Endothelial cell of umbilical vein (primary cell): Measurements from ENCODE around the gene DENR. TPM values are rescaled to one million over a fixed set of nuclear protein-coding genes. Genes with fewer than 3 reads are reported as not detected.

ENCODE experiments used
- BruUV-seq: library from RNA; stranded (reverse); fragments of 400-500 nt; replicated peaks from 2 replicates; lab custom pipeline; 2021; lab: Mats Ljungman, UMichigan
- CTCF ChIA-PET: fragments of 300-600, 350-600 bp; sonication (Branson Sonifier 250); formaldehyde crosslinking; loops from one replicate; lab custom pipeline; 2021; ENCODE audit warnings: antibody characterized with exemption, inconsistent platforms; lab: Charles Lee
- POLR2A ChIA-PET: fragments of 300-600, 350-600 bp; sonication (Branson Sonifier 250); formaldehyde crosslinking; loops from one replicate; lab custom pipeline; 2021; ENCODE audit warnings: antibody characterized with exemption, inconsistent platforms; lab: Charles Lee
- DNase-seq: peaks from one replicate; pipeline ENCODE4 v3.0.0-alpha.2; 2011; ENCODE audit warnings: low read depth, low spot score
- FAIRE-seq: peaks from 2 replicates; lab custom pipeline; 2011; peaks lifted over from hg19 to GRCh38; lab: Jason Lieb, UNC
- H2AFZ ChIP-seq: 2 replicates; pipeline ENCODE4 v1.6.0; 2012; ENCODE audit warnings: low read depth, low read length, control low read depth, inconsistent platforms
- H3K27ac ChIP-seq: 2 replicates; pipeline ENCODE4 v1.5.1; 2011; ENCODE audit warnings: low read depth, mild to moderate bottlenecking, control low read depth, low read length, moderate library complexity; ENCODE audit not compliant: insufficient read depth
- H3K27me3 ChIP-seq, 2 experiments: 2 replicates each; pipeline versions ENCODE4 v1.6.0 to v1.6.1; 2011; ENCODE audit warnings: low read length in 2 of 2, mixed read lengths in 1 of 2; ENCODE audit not compliant: control insufficient read depth in 2 of 2, insufficient read depth in 2 of 2
- H3K36me3 ChIP-seq, 2 experiments: 2 replicates in 1 of 2; 3 replicates in 1 of 2; pipeline ENCODE4 v1.5.1; 2011; ENCODE audit warnings: low read length in 2 of 2, mild to moderate bottlenecking in 1 of 2, moderate library complexity in 1 of 2; ENCODE audit not compliant: control insufficient read depth in 2 of 2, insufficient read depth in 2 of 2; ENCODE audit errors: extremely low read depth in 1 of 2
- H3K4me1 ChIP-seq: 3 replicates; pipeline ENCODE4 v1.5.1; 2011; ENCODE audit warnings: mild to moderate bottlenecking, low read length; ENCODE audit not compliant: control insufficient read depth, insufficient read depth; ENCODE audit errors: extremely low read depth
- H3K4me2 ChIP-seq: 2 replicates; pipeline ENCODE4 v1.6.1; 2011; ENCODE audit warnings: low read length, control low read depth, mixed read lengths; ENCODE audit not compliant: insufficient read depth
- H3K4me3 ChIP-seq, 3 experiments: fragments of 200-600 bp in 1 of 3; sonication (generic), shearing (Covaris generic) in 1 of 3; replicated peaks in 1 of 3; 2 replicates each; pipeline ENCODE4 v1.5.1; 2011 to 2016; ENCODE audit warnings: control low read depth in 3 of 3, low read length in 3 of 3, mild to moderate bottlenecking in 2 of 3, inconsistent platforms in 1 of 3, low read depth in 1 of 3, moderate library complexity in 1 of 3; ENCODE audit not compliant: insufficient read depth in 1 of 3
- H3K79me2 ChIP-seq: 2 replicates; pipeline ENCODE4 v1.6.0; 2012; ENCODE audit warnings: low read length, inconsistent platforms; ENCODE audit not compliant: control insufficient read depth, insufficient read depth
- H3K9ac ChIP-seq: replicated peaks from 2 replicates; pipeline ENCODE3; 2011; ENCODE audit warnings: low read length, control low read depth; ENCODE audit not compliant: insufficient read depth; ENCODE audit errors: extremely low read depth
- H3K9me1 ChIP-seq: replicated peaks from 3 replicates; pipeline ENCODE4 v1.6.0; 2011; ENCODE audit warnings: mild to moderate bottlenecking, low read length; ENCODE audit not compliant: control insufficient read depth, insufficient read depth; ENCODE audit errors: extremely low read depth
- H3K9me3 ChIP-seq: replicated peaks from 2 replicates; pipeline ENCODE4 v1.5.1; 2012; ENCODE audit warnings: low read length, inconsistent platforms; ENCODE audit not compliant: control insufficient read depth, insufficient read depth
- H4K20me1 ChIP-seq: replicated peaks from 2 replicates; pipeline ENCODE3; 2011; ENCODE audit warnings: mild to moderate bottlenecking, low read length; ENCODE audit not compliant: control insufficient read depth, insufficient read depth; ENCODE audit errors: extremely low read depth
- FOS ChIP-seq: IDR thresholded peaks from 2 replicates; pipeline ENCODE4 v1.6.1; 2011; ENCODE audit warnings: mild to moderate bottlenecking, low read length, moderate library complexity, borderline replicate concordance; ENCODE audit not compliant: insufficient read depth
- GATA2 ChIP-seq: IDR thresholded peaks from 2 replicates; pipeline ENCODE4 v1.7.0; 2011; ENCODE audit warnings: low read depth, mild to moderate bottlenecking, moderate library complexity, mixed read lengths, low read length; ENCODE audit not compliant: insufficient read length, insufficient read depth
- JUN ChIP-seq: IDR thresholded peaks from 2 replicates; pipeline ENCODE4 v1.6.1; 2011; ENCODE audit warnings: borderline replicate concordance, low read depth; ENCODE audit not compliant: insufficient read length, insufficient read depth
- MYC ChIP-seq: IDR thresholded peaks from one replicate; pipeline ENCODE4 v1.6.1; 2011; ENCODE audit warnings: mild to moderate bottlenecking, low read depth, low read length
- POLR2AphosphoS5 ChIP-seq: IDR thresholded peaks from 2 replicates; pipeline ENCODE4 v1.6.1; 2012; ENCODE audit warnings: low read depth, mild to moderate bottlenecking, control low read depth, low read length, moderate library complexity; ENCODE audit not compliant: insufficient read depth
- dilution Hi-C: fragments of 300-500 bp; cut with MboI; formaldehyde crosslinking; loops from one replicate; pipeline ENCODE4 v1.15.0; 2019; ENCODE audit warnings: low sequenced_read_pairs; ENCODE audit not compliant: extremely low pct_ligation_motif_present
- intact Hi-C: fragments of 100-400 bp; cut with micrococcal nuclease; formaldehyde crosslinking; loops from one replicate; pipeline ENCODE4 v1.10.0; 2022
- polyA plus RNA-seq, 4 experiments: library from polyadenylated mRNA; depleted of rRNA in 3 of 4; stranded (reverse) in 3 of 4; unstranded in 1 of 4; fragments of >200 nt; gene quantifications; 2 replicates each; pipeline versions ENCODE4 v1.2.1 to v1.2.3, GENCODE V29; 2011 to 2012; ENCODE audit warnings: missing spikeins in 1 of 4
- total RNA-seq: library from RNA; stranded (reverse); gene quantifications from 2 replicates; pipeline ENCODE4 v1.2.3, GENCODE V29; 2021
- TF ChIP-seq, protein P1 (sequence below): IDR thresholded peaks from 2 replicates; pipeline ENCODE4 v1.6.1; 2011; ENCODE audit not compliant: insufficient read depth, insufficient read length

DENR gene
- total and polyA plus RNA-seq, 2 donors (not counting 3 experiments of a cell fraction or from before 2014, with no cell fraction given): 25.8 to 70.3 TPM

- H3K4me1 ChIP-seq: peaks cover 16% of the 10 kb centered on the region
- intact Hi-C loops (no loop called here), dilution Hi-C loops (no loop called here)
- peak overlapping the region; percentile 51 for H2AFZ ChIP-seq
- no peaks in the 10 kb centered on the region for H4K20me1 ChIP-seq
- ChIA-PET POLR2A (no interaction called here), CTCF (interaction anchor here (1.6 kb wide), 1 partner anchor 88 kb away, joined by 5 read pairs; no protein-coding TSS in a partner anchor)
- DNase-seq: peak; percentile 75
- no peaks in the 10 kb centered on the region for H3K36me3 ChIP-seq
- H3K9me1 ChIP-seq: no peaks in the 10 kb centered on the region
- FAIRE-seq: peak; percentile 88
- H3K9ac ChIP-seq: peak overlapping the region; percentile 74
- H3K4me3 ChIP-seq: no peak overlapping the region
- peak overlapping the region; percentile 69 for H3K27ac ChIP-seq
- no peaks in the 10 kb centered on the region for H3K9me3 ChIP-seq
- TF ChIP-seq POLR2AphosphoS5 (no peak), JUN (peak; percentile 82), FOS (peak; percentile 42), GATA2 (peak; percentile 90)
- no TSS peak for BruUV-seq
- H3K79me2 ChIP-seq: no peaks in the 10 kb centered on the region
- peak overlapping the region; percentile 83 for H3K4me2 ChIP-seq
- H3K27me3 ChIP-seq: no peaks in the 10 kb centered on the region
These were observed 26.5 kb upstream of the DENR start for GRCh38 chr12:122726080-122726558.

DNA sequence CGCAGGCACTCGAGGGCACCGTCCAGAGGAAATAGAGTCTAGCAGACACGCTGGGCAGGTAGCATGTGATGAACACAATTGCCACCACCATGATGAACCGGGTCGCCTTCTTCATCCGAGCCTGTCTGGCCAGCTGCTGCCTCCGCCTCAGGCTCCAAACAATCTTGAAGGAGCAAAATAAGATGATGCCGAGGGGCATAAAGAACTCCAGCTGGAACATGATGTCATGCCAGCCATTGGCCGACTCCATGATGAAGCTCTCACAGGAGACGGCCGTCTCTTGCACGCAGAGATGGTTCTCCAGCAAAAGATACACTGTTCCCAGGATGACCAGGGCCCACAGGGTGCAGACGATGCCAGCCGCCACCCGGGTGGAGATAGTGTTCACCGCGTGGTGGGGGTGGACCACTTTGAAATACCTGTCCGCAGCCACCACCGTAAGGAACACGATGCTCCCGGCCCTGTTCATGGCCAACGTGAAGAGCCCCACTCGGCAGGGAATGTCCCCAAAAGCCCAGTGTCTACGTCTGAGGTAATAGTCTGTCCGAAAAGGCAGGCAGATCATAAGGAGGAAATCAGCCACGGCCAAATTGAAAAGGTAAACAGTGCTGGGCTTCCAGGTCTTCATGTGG, 22.9 kb upstream of the DENR start:
- POLR2A ChIA-PET: no interaction called here

More for the DNA sequence above, 22.9 kb upstream of the DENR start:
- FAIRE-seq: no peak
- no peak for TF ChIP-seq FOS
- TF ChIP-seq, protein P1, sequence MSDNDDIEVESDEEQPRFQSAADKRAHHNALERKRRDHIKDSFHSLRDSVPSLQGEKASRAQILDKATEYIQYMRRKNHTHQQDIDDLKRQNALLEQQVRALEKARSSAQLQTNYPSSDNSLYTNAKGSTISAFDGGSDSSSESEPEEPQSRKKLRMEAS: no peak
- TF ChIP-seq JUN: no peak
- TF ChIP-seq MYC: no peak
- DNase-seq: no peak
- dilution Hi-C loops (no loop called here), intact Hi-C loops (no loop called here)
- Histone ChIP-seq H3K27ac (no peak overlapping the region), H3K4me2 (no peak overlapping the region), H3K9ac (no peak overlapping the region), H3K36me3 (no peaks in the 10 kb centered on the region), H3K4me1 (peaks cover 15% of the 10 kb centered on the region), H3K4me3 (no peak overlapping the region), H4K20me1 (no peaks in the 10 kb centered on the region), H3K9me1 (no peaks in the 10 kb centered on the region), H3K27me3 (no peaks in the 10 kb centered on the region), H3K9me3 (no peaks in the 10 kb centered on the region), H2AFZ (no peak overlapping the region), H3K79me2 (no peaks in the 10 kb centered on the region)
- CTCF ChIA-PET: interaction anchor here (1.2 to 2.2 kb wide), 2 partner anchors 92 kb away, joined by 4 to 13 read pairs; no protein-coding TSS in a partner anchor
- no TSS peak for BruUV-seq
